ENCODE measurements around the gene ASB13. TPM values are rescaled to one million over a fixed set of nuclear protein-coding genes. Genes with fewer than 3 reads are reported as not detected.
A peak's percentile ranks its signal among the peaks of the same experiment; 100 is the strongest.

ASB13 gene
- total and polyA plus RNA-seq, 10 of the 15 experiments (the other 5 are each of a cell fraction or from before 2014, with no cell fraction given): 0.02 to 0.59 (median 0.10) TPM; not detected in 2

DNA sequence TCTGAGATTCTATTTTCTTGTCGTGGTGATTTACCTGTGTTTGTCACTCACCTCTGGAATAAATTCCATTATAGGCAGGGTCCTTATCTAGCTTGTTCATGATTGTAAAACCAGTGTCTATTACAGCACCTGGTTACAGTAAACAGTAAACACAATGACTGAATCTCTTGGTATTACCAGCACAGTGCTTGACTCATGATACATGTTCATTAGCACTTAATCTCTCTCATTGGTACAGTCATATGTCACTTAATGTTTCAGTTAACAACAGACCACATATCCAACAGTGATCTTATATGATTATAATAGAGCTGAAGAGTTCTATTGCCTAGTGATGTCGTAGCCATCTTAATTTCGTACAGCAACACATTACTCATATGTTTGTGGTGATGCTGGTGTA, 16.7 kb upstream of the ASB13 start:
- DNase-seq (ENCODE audit: low read depth, low spot score): no peak
- TF ChIP-seq NFIC (IDR thresholded peaks at IDR 0.05; ENCODE audit: low read depth, low read length): no peak
- TF ChIP-seq PKNOX1 (IDR thresholded peaks at IDR 0.05): peak; percentile 25; the same call in 1 of the 2 replicates
- ChIA-PET RAD21 (ENCODE audit: unreplicated experiment) (interaction anchor here (1.4 to 3.4 kb wide), 2 partner anchors 10 to 13 kb away, joined by 6 to 15 read pairs; no protein-coding TSS in a partner anchor), SMC1A (ENCODE audit: uncharacterized antibody, unreplicated experiment) (interaction anchor here (1.0 to 2.4 kb wide), 8 partner anchors 10 to 240 kb away, joined by 3 to 9 read pairs (median 3); no protein-coding TSS in a partner anchor), CTCF (interaction anchor here (0.6 to 2.7 kb wide), 6 partner anchors 9 to 249 kb away, joined by 3 to 13 read pairs (median 4); no protein-coding TSS in a partner anchor), POLR2A (interaction anchor here (2.4 kb wide), 1 partner anchor 10 kb away, joined by 10 read pairs; no protein-coding TSS in a partner anchor)
- H3K4me3 ChIP-seq: no peak overlapping the region
- in situ Hi-C loops (cut with MboI): no loop called here
- H3K4me2 ChIP-seq (ENCODE audit: control insufficient read depth, insufficient read depth): no peak overlapping the region
- H3K27ac ChIP-seq (ENCODE audit: control insufficient read depth, insufficient read depth): no peak overlapping the region
- no peak overlapping the region for H3K9ac ChIP-seq (ENCODE audit: control insufficient read depth, insufficient read depth, low read length)
- peaks cover 6% of the 10 kb centered on the region; the same call in 1 of the 2 replicates for H3K4me1 ChIP-seq (ENCODE audit: control insufficient read depth, insufficient read depth, low read length)
- H3K36me3 ChIP-seq (ENCODE audit: control insufficient read depth in 2 of 2, insufficient read depth in 2 of 2, low read length in 1 of 2): no peaks in the 10 kb centered on the region
- H3K27me3 ChIP-seq (replicated peaks in 1 of 2; ENCODE audit: control insufficient read depth in 2 of 2, insufficient read depth in 2 of 2, low read length in 1 of 2): 0 out of 4 replicates have a peak, but pooled peaks cover 0 to 3% of the 10 kb centered on the region in 2 experiments
- H3K79me2 ChIP-seq (ENCODE audit: control insufficient read depth, insufficient read depth, low read length): peaks cover 34% of the 10 kb centered on the region
- WGBS (ENCODE audit: insufficient coverage, insufficient replicate concordance, low lambda C conversion rate, missing lambda C conversion rate): 73% methylated on average over 3 of the region's 3 CpGs
- BruUV-seq (replicated peaks): no TSS peak
- no peak overlapping the region for H2AFZ ChIP-seq (ENCODE audit: control insufficient read depth, low read depth, low read length)
- no peak for ATAC-seq
- no peak for FAIRE-seq
- no peaks in the 10 kb centered on the region; the same call in 2 of the 3 replicates for H3K9me3 ChIP-seq (replicated peaks; ENCODE audit: control insufficient read depth, insufficient read depth, low read length)
- H4K20me1 ChIP-seq (ENCODE audit: control insufficient read depth, insufficient read depth): no peaks in the 10 kb centered on the region
- intact Hi-C loops (cut with micrococcal nuclease; ENCODE audit: unreplicated experiment): no loop called here

GRCh38 chr10:5681930-5682329, 15.5 kb upstream of the ASB13 start:
- ChIA-PET RAD21 (ENCODE audit: unreplicated experiment) (no interaction called here), POLR2A (interaction anchor here (0.6 to 1.1 kb wide), 2 partner anchors 10 to 647 kb away, joined by 3 to 4 read pairs; no protein-coding TSS in a partner anchor), CTCF (interaction anchor here (2.8 kb wide), 1 partner anchor 52 kb away, joined by 8 read pairs; no protein-coding TSS in a partner anchor), SMC1A (ENCODE audit: uncharacterized antibody, unreplicated experiment) (no interaction called here)
- no TSS peak for BruUV-seq (replicated peaks)
- peaks cover 6% of the 10 kb centered on the region; the same call in 1 of the 2 replicates for H3K4me1 ChIP-seq (ENCODE audit: control insufficient read depth, insufficient read depth, low read length)
- H3K9ac ChIP-seq (ENCODE audit: control insufficient read depth, insufficient read depth, low read length): no peak overlapping the region
- ATAC-seq: no peak
- in situ Hi-C loops (cut with MboI): no loop called here
- whole genome bisulfite sequencing (ENCODE audit: insufficient coverage, insufficient replicate concordance, low lambda C conversion rate, missing lambda C conversion rate): 54% methylated on average over 5 of the region's 5 CpGs
- intact Hi-C loops (cut with micrococcal nuclease; ENCODE audit: unreplicated experiment): no loop called here
- TF ChIP-seq NRF1 (conservative IDR thresholded peaks at IDR 0.05; ENCODE audit: low read depth, low read length) (no peak), HDAC2 (IDR thresholded peaks at IDR 0.05) (no peak)
- peaks cover 0 to 3% of the 10 kb centered on the region in 2 experiments; a peak in 1 of 4 replicates for H3K27me3 ChIP-seq (replicated peaks in 1 of 2; ENCODE audit: control insufficient read depth in 2 of 2, insufficient read depth in 2 of 2, low read length in 1 of 2)
- no peak overlapping the region for H2AFZ ChIP-seq (ENCODE audit: control insufficient read depth, low read depth, low read length)
- H3K9me3 ChIP-seq (replicated peaks; ENCODE audit: control insufficient read depth, insufficient read depth, low read length): no peaks in the 10 kb centered on the region; the same call in 2 of the 3 replicates
- no peak for DNase-seq (ENCODE audit: low read depth, low spot score)
- no peak overlapping the region for H3K27ac ChIP-seq (ENCODE audit: control insufficient read depth, insufficient read depth)
- no peak for FAIRE-seq
- peaks cover 23% of the 10 kb centered on the region for H3K79me2 ChIP-seq (ENCODE audit: control insufficient read depth, insufficient read depth, low read length)
- H4K20me1 ChIP-seq (ENCODE audit: control insufficient read depth, insufficient read depth): no peaks in the 10 kb centered on the region
- no peak overlapping the region for H3K4me3 ChIP-seq
- no peak overlapping the region for H3K4me2 ChIP-seq (ENCODE audit: control insufficient read depth, insufficient read depth)
- no peaks in the 10 kb centered on the region for H3K36me3 ChIP-seq (ENCODE audit: control insufficient read depth in 2 of 2, insufficient read depth in 2 of 2, low read length in 1 of 2)
